ENCODE results near the gene TFF1. TPM values are rescaled to one million over a fixed set of nuclear protein-coding genes. Genes with fewer than 3 reads are reported as not detected.
"Not testable (repeated sequence)": the region's sequence is repeated elsewhere in the genome, so short reads cannot be mapped to it uniquely, and the experiment has no call there.

Gene TFF1
- polyA plus RNA-seq (2012; ENCODE audit: insufficient read depth, insufficient read length) = not detected

DNA sequence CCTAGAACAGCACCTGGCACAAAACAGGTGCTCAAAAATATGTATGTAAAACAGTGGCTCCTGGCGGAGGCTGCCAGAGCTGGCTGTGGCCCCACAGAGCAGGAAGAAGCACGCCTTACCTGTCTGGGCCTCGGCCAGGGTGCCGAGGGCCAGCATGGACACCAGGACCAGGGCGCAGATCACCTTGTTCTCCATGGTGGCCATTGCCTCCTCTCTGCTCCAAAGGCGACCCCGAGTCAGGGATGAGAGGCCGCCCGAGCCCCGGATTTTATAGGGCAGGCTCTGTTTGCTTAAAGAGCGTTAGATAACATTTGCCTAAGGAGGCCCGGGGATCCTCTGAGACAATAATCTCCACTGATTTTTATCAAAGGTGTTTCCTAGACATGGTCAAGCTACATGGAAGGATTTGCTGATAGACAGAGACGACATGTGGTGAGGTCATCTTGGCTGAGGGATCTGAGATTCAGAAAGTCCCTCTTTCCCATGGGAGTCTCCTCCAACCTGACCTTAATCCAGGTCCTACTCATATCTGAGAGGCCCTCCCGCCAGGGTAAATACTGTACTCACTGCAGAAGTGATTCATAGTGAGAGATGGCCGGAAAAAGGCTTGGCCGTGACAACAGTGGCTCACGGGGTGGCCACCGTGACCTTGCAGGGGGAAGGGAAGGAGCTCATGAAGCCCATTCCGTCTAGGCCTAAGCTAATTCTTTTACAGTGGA, at the start of gene TFF1:
TSS of gene TFF1 (minus strand) at position 244 of the 719 bp plus-strand sequence. CDS start at position 204, 40 bp downstream.
- H3K4me3 ChIP-seq (ENCODE audit: low read length) = no peak within 1 kb of the TSS
- no peak for DNase-seq (ENCODE audit: low read depth, low spot score)

GRCh38 chr21:42414928-42415769, 48.8 kb upstream of the TFF1 start:
- no peak for DNase-seq (ENCODE audit: low read depth, low spot score)
- H3K4me3 ChIP-seq (ENCODE audit: low read length) = no peak overlapping the region

- H3K4me3 ChIP-seq (ENCODE audit: low read length) = no peak overlapping the region
- DNase-seq (ENCODE audit: low read depth, low spot score) = no peak
Measured at GRCh38 chr21:42414553-42414927, 48.2 kb upstream of the TFF1 start.

DNA sequence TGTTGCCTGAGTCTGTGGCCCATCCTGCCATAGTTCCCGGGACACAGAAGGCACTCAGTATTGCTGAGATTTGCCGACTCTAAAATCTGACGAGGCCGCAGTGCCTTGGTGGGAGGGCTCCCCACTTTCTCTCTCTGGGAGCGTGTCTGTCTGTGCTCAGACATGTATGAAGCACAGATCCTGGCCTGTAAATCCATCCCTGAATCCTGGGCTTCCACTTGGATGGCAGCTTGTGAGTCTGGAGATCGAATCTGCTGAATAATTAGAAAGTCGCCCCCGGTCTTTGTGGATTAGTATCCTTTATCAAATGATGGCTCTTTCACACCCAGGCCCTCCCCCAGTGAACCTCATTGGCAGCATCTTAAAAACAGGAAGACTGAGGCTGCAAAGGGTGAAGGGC, 47.7 kb upstream of the TFF1 start:
- no peak overlapping the region for H3K4me3 ChIP-seq (ENCODE audit: low read length)
- no peak for DNase-seq (ENCODE audit: low read depth, low spot score)

DNA sequence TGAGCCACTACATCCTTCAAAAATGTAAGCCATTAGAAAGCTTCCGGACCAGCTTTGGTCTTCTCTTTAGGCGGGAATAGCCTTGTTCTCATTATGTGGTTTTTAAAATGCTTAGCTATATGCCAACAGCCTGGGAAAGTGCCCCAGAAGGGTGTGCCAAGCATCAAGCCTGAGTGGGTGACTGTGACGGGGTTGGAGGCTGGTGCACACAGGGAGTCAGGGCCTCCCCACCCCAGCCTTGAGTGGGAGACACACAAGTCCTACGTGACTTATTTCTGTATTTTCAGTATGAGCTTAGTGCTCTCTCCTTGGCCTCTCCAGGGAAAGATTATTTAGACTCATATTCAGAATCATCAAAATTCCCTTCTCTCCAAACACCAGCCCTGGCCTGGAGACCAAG, 47.2 kb upstream of the TFF1 start:
- DNase-seq (ENCODE audit: low read depth, low spot score) = no peak
- H3K4me3 ChIP-seq (ENCODE audit: low read length) = no peak overlapping the region

DNA sequence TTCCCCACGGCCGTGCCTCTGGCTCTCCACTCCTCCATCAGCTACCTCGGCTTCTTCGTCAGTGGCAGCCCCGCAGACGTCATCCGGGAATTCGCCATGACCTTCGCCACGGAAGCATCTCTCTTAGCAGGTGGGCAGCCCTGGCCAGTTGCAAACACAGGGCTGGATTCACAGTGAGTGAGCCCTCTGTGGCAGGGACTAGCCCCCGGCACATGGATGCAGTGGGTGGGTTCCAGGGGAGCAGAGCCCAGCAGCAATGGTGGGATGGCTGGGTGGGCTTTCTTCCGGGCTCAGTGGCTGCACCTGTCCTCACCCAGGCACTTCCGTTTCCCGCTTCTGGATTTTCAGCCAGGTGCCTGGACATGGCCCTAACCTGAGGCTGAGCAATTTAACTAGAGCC, 46.8 kb upstream of the TFF1 start:
- no peak overlapping the region for H3K4me3 ChIP-seq (ENCODE audit: low read length)
- DNase-seq (ENCODE audit: low read depth, low spot score) = no peak

DNA sequence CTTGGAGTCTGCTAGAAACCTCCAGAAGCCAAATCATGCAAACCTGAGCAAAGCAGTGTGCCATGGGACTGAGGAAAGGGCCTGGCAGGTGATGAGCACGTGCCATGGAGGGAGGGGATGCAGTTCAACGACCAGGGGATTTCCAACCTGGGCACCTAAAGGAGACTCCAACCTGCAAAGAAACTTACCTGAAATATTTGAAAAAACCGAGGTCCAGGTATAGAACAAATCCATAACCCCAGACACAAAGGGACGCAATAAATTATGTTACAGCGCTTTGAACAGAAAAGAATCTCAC, 46.2 kb upstream of the TFF1 start:
- no peak overlapping the region for H3K4me3 ChIP-seq (ENCODE audit: low read length)
- DNase-seq (ENCODE audit: low read depth, low spot score) = no peak

- no peak overlapping the region for H3K4me3 ChIP-seq (ENCODE audit: low read length)
- no peak for DNase-seq (ENCODE audit: low read depth, low spot score)
Measured at GRCh38 chr21:42411891-42412635, 45.7 kb upstream of the TFF1 start.

DNA sequence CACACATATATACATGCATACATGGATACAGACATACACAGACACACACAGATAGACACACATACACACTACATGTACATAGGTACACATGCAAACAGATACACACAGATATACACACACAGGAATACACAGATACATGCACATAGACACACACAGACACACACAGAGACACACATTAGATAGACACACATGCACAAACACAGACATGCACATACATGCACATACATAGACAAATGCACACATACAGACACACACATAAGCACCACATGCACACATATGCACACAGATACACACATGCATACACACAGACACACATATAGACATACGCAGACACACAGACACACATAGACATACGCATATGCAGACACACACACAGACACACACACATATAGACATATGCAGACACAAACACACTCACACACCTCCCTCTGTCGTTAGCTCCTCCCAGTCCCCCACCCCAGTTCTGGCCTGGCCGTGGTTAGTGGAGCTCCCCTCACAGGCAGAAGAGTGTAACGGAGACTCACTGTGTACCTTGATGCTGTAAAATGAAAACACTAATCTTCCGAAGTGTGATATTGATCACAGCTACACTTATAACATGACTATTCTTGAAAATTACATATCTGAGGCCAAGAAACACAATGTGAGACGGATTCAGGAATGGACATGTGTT, 45.0 kb upstream of the TFF1 start:
- no peak for DNase-seq (ENCODE audit: low read depth, low spot score)
- H3K4me3 ChIP-seq (ENCODE audit: low read length) = no peak overlapping the region

GRCh38 chr21:42409366-42409765, 43.0 kb upstream of the TFF1 start:
- no peak for DNase-seq (ENCODE audit: low read depth, low spot score)

DNA sequence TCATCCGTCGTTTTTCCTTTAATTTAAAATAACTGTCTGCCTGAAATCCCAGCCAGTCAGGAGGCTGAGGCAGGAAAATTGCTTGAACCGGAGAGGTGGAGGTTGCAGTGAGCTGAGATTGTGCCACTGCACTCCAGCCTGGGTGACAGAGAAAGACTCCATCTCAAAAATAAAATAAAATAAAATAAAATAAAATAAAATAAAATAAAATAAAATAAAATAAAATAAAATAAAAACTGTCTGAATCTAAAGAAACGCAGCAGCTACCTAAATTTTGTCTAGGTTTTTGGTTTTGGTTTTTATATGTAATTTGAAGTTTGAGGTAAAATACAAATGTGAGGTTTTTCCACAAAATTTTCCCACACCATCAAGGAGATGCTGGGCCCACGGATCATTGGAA, 42.4 kb upstream of the TFF1 start:
- H3K4me3 ChIP-seq (ENCODE audit: low read length); DNase-seq (ENCODE audit: low read depth, low spot score): not testable (repeated sequence)

More at GRCh38 chr21:42409366-42409765, 43.0 kb upstream of the TFF1 start:
- no peak overlapping the region for H3K4me3 ChIP-seq (ENCODE audit: low read length)

GRCh38 chr21:42407476-42407875, 41.1 kb upstream of the TFF1 start:
- DNase-seq (ENCODE audit: low read depth, low spot score) = no peak
- no peak overlapping the region for H3K4me3 ChIP-seq (ENCODE audit: low read length)

DNA sequence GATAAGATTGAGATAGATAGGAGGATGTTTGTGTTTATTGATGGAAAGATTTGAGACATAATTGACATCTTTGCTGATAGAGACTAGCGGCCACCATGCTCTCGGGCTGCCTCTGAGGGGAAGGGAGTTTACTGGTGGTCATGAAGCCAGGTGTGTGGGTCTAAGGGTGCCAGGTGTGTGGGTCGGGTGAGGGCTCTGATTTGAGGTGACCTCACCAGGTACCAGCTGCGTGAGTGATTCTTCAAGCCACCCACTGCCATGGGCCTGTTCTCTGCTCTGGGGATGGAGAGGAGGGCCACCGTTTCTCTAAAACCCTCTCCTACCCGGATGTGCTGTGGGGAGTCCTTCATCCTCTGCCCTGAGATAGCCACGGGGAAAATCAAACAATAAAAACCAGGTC, 40.5 kb upstream of the TFF1 start:
- no peak for DNase-seq (ENCODE audit: low read depth, low spot score)
- H3K4me3 ChIP-seq (ENCODE audit: low read length) = peak overlapping the region; percentile 85

DNA sequence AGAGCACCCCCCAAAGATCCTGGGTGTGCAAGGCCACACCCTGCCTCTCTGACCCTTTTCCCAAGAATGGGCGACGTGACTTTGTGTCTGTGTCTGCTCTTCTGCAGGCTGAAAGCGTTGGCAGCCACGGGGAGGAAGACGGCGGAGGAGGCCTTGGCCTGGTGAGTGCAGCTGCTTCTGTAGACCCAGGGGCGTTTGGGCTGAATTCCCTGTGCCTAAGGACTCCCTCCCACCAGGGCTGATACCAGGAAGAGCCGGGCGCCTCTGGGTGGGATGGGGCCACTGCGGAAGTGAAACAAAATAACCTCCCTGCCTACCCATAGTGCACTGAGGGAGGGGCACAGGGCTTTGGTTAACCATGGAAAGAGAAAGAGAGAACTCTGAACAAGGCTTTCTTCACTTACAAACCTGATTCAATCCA, 39.9 kb upstream of the TFF1 start:
- peak; percentile 72 for DNase-seq (ENCODE audit: low read depth, low spot score)
- H3K4me3 ChIP-seq (ENCODE audit: low read length) = peak overlapping the region; percentile 85

DNA sequence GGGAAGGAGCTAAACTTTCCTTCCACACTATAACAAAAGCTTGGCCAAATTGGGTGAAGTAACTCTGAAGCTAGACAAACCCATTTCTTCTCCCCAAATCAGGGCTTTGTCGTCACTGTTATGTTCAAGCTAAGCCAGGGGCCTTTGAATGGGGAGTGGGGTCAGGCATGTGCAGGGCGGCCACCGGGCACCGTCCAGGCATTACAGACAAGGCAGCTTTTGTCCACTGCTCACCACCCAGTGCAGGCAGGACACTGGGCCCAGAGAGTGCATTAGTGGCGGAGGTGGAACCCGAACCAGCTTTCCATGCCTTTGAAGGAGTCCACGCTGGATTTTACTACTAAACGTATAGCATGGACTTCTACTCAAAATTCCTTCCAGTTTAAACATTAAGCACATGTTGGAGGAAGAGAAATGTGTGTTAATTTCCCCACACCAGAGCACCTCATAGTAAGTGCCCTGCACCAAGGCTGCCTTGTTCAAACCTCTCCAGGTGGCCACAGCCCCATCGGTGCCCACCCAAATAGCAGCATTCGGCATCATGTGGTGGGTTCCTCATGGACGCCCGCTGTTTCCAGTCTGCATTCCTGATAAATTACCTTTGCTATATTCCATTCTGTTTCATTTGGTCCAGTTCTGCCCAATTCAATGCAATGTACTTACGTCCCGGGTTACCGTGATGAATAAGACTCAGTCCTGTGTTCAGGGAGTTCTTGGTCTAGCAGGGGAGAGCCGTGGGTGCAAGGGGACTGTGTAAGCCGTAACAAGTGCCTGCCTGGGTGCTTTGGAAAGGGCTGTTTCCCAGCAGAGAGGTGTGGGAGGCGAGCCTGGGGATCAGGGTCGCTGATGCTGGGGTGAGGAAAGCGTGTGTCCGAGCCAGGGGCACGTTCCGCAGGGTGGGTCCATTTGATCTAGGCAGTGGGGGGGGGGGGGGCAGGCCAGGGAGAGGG, 39.0 kb upstream of the TFF1 start:
- no peak for DNase-seq (ENCODE audit: low read depth, low spot score)

DNA sequence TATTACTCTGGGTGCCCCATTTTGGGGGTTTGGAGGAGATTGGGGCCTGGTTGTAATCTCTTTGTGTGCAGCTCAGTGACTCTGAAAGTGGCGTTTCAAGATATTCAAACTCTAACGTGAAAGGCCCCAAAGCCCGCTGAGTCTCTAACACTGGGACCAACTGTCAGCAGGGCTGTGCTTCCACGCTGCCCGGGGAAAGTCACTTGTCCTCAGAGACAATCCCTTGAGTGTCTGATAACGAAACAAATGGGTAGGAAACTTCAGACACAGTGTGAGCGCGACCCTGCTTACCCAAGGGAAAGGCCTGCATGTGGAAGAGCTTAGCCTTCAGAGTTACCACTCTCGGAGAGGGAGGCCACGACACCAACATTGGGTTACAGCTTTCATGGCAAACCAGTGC, 38.2 kb upstream of the TFF1 start:
- DNase-seq (ENCODE audit: low read depth, low spot score) = peak; percentile 37
- peak overlapping the region; percentile 85 for H3K4me3 ChIP-seq (ENCODE audit: low read length)

More for the DNA sequence above, 39.0 kb upstream of the TFF1 start:
- peak overlapping the region; percentile 85 for H3K4me3 ChIP-seq (ENCODE audit: low read length)

GRCh38 chr21:42403611-42404231, 37.4 kb upstream of the TFF1 start, which contains the start of gene UBASH3A:
UBASH3A (plus strand) TSS chr21:42403902; CDS start chr21:42403946, 44 bp downstream.
- peak within 1 kb of the TSS; percentile 85 for H3K4me3 ChIP-seq (ENCODE audit: low read length)
- peak; percentile 92 for DNase-seq (ENCODE audit: low read depth, low spot score)

GRCh38 chr21:42401820-42402251, 35.5 kb upstream of the TFF1 start:
- no peak overlapping the region for H3K4me3 ChIP-seq (ENCODE audit: low read length)
- DNase-seq (ENCODE audit: low read depth, low spot score) = no peak
